Omental fat pad (tissue), 4 donors: ENCODE data around the gene RFPL4A. TPM values are rescaled to one million over a fixed set of nuclear protein-coding genes. Genes with fewer than 3 reads are reported as not detected.
"Not testable (repeated sequence)": the region's sequence is repeated elsewhere in the genome, so short reads cannot be mapped to it uniquely, and the experiment has no call there.

Experiments
- ATAC-seq: fragments of 150-250 bp; one replicate; pipeline ENCODE4 v1.9.1; 2016; ENCODE audit warnings: mild to moderate bottlenecking, moderate library complexity; ENCODE audit not compliant: low FRiP score
- DNase-seq: peaks from one replicate; pipeline ENCODE4 v3.0.0-alpha.2; 2019; ENCODE audit warnings: low spot score
- CTCF ChIP-seq, 3 donors: fragments of 450-650 bp; IDR thresholded peaks; one replicate each; pipeline ENCODE4 v1.5.1; 2016 to 2017; ENCODE audit warnings: antibody characterized with exemption in 3 of 3, mild to moderate bottlenecking in 3 of 3, moderate library complexity in 2 of 3
- total RNA-seq, 4 donors: library from RNA; depleted of rRNA; stranded (reverse); fragments of >200 nt; gene quantifications; one replicate each; pipeline ENCODE4 v1.1.0, GENCODE V29; 2016

RFPL4A gene
- total RNA-seq, 4 donors from 2014 or later = not detected

GRCh38 chr19:55720801-55721200 lies 38.1 kb upstream of the RFPL4A start:
- DNase-seq (no peak), ATAC-seq (no peak)
- no peak for TF ChIP-seq CTCF (IDR thresholded peaks at IDR 0.05)

- DNase-seq (no peak), ATAC-seq (no peak)
- TF ChIP-seq CTCF (IDR thresholded peaks at IDR 0.05) = no peak
These were observed 35.4 kb upstream of the RFPL4A start for GRCh38 chr19:55723491-55723890.

DNA sequence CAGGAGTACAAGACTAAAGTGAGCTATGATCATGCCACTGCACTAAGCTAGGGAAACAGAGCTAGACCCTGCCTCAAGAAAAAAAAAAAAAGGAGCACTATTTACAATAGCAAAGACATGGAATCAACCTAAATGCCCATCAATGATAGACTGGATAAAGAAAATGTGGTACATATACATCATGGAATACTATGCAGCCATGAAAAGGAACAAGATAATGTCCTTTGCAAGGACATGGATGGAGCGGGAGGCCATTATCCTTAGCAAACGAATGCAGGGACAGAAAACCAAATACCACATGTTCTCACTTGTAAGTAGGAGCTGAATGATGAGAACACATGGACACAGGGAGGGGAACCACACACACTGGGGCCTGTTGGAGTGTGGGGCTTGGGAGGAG lies 28.5 kb upstream of the RFPL4A start:
- not testable (repeated sequence) for ATAC-seq, DNase-seq

DNA sequence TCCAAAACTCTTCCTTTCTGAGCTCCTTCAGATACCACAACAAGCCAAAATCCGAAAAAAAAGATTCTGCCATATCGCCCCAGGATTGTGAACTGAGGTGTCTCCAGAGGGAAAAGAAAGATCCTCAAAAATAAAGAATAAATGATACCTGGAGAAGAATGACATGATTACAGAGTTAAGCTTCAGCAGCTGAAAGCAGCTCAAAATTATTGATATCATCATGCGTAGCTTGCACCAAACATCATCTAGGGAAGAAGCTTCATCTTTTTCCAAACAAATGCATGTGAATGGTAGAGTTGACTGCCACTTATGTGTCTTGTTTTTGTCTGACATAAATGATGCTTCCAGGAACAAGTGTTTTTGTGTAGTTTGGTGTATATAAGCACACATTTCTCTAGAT lies 20.6 kb upstream of the RFPL4A start, which contains the start of gene NLRP9:
NLRP9 (minus strand) TSS at position 101 of the 400 bp plus-strand sequence; CDS start at position 73, 28 bp downstream.
- DNase-seq = no peak
- ATAC-seq = no peak
- TF ChIP-seq CTCF (IDR thresholded peaks at IDR 0.05) = no peak

DNA sequence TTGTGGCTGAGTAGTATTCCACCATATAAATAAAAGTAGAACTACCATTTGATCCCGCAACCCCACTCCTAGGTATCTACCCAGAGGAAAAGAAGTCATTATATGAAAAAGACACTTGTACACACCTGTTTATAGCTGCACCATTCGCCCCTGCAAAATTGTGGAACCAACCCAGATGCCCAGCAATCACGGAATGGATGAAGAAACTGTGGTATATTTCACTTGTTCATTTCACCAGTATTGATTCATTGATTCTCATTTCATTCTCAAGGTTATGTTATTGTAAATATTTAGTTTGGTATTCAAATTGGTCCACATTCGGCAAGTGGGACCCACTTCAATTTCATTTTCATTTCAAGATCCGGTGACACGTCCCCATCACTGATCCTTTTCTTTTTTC lies 8.2 kb upstream of the RFPL4A start:
- no peak for TF ChIP-seq CTCF (IDR thresholded peaks at IDR 0.05)
- ATAC-seq (no peak), DNase-seq (no peak)

GRCh38 chr19:55753401-55753800 lies 5.5 kb upstream of the RFPL4A start:
- DNase-seq = no peak
- TF ChIP-seq CTCF (IDR thresholded peaks at IDR 0.05) = no peak
- ATAC-seq = no peak

GRCh38 chr19:55756808-55757207 lies 2.1 kb upstream of the RFPL4A start:
- not testable (repeated sequence) for DNase-seq, ATAC-seq

GRCh38 chr19:55766466-55766865 lies 7.6 kb downstream of the RFPL4A start:
- no peak for TF ChIP-seq CTCF (IDR thresholded peaks at IDR 0.05)
- ATAC-seq = no peak
- DNase-seq = no peak

DNA sequence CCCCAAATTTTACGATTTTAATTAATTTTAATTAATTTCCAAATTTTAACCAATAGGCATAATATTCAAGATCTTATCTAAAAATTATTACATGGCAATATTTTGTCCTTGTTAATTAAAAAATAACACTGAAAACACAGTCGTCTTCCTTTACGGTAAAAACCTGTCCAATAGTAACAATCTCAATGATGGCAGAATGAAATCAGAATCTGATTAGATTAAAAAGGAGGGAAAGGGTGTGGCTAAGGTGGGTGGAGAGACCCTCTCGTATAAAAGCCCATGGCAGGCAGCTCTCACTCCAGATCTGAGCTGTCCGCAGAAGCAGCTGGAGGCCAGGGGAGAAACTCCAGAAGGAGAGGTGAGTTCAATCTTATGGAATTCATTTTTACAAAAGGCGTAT lies 9.9 kb downstream of the RFPL4A start, which contains the start of gene RFPL4AL1:
RFPL4AL1 (plus strand) TSS at position 301 of the 400 bp plus-strand sequence. CDS start 2,687 bp downstream, outside the sequence.
- not testable (repeated sequence) for DNase-seq, ATAC-seq

DNA sequence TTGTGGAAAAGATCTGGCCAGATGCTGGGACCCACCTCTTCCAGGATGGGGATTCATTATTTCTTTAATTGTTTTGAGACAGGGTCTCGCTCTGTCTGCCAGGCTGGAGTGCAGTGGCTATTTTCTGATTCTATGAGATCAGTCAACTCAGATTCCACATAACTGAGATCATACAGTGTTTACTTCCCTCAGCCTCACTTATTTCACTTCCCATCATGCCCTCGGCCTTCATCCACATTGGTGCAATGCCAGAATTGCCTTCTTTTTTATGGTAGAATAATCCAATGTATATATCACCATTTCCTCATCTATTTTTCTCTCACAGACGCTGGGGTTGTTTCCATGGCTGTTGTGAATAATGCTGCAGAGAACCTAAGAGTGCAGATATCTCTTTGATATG lies 10.7 kb downstream of the RFPL4A start:
- not testable (repeated sequence) for ATAC-seq, DNase-seq
